Measurements from ENCODE around the gene CCN6. TPM values are rescaled to one million over a fixed set of nuclear protein-coding genes. Genes with fewer than 3 reads are reported as not detected.
A peak's percentile ranks its signal among the peaks of the same experiment; 100 is the strongest.

CCN6 gene
- total RNA-seq, 2 experiments from 2014 or later, result not detected

- Mint-ChIP-seq H3K36me3 (ENCODE audit: low read depth) (peaks cover 16% of the 10 kb centered on the region), H3K4me3 (no peak overlapping the region), H3K9me3 (peaks cover 5% of the 10 kb centered on the region), H3K27ac (peak overlapping the region; percentile 93), H3K27me3 (no peaks in the 10 kb centered on the region), H3K4me1 (ENCODE audit: low read depth) (peaks cover 84% of the 10 kb centered on the region)
- CTCF ChIA-PET, result interaction anchor here (1.1 to 1.2 kb wide), 2 partner anchors 16 to 29 kb away, joined by 3 to 4 read pairs; no protein-coding TSS in a partner anchor
- no peak overlapping the region for H3K4me3 ChIP-seq (ENCODE audit: low read length)
- H3K27me3 ChIP-seq (ENCODE audit: control insufficient read depth in 1 of 2, insufficient read depth in 2 of 2, low read length in 2 of 2), result no peaks in the 10 kb centered on the region
- no peak for TF ChIP-seq CTCF (IDR thresholded peaks at IDR 0.05)
- H3K36me3 ChIP-seq (ENCODE audit: insufficient read depth, low read length), result no peaks in the 10 kb centered on the region
- H3K4me1 ChIP-seq (ENCODE audit: insufficient read depth, low read length), result peaks cover 59% of the 10 kb centered on the region
- POLR2A ChIA-PET, result interaction anchor here (0.7 to 3.6 kb wide), 8 partner anchors 10 to 316 kb away, joined by 3 to 44 read pairs (median 5); no protein-coding TSS in a partner anchor
- DNase-seq, result no peak
- intact Hi-C loops (cut with DNase I, micrococcal nuclease), result no loop called here
- ATAC-seq (ENCODE audit: poor library complexity), result no peak
- peaks cover 0 to 6% of the 10 kb centered on the region in 2 experiments for H3K9me3 ChIP-seq (ENCODE audit: control insufficient read depth in 1 of 2, insufficient read depth in 1 of 2, low read length in 2 of 2)
- peak overlapping the region; percentile 87 to 92 for H3K27ac ChIP-seq (ENCODE audit: low read depth in 1 of 2, low read length in 2 of 2)
Measured at GRCh38 chr6:112026933-112027332, 27.0 kb upstream of the CCN6 start.

GRCh38 chr6:112027942-112028674 is 25.8 kb upstream of the CCN6 start:
- ChIA-PET POLR2A (interaction anchor here (0.6 to 3.6 kb wide), 21 partner anchors 12 to 640 kb away, joined by 3 to 62 read pairs (median 4); partner anchors contain the start of genes FYN and TUBE1), CTCF (interaction anchor here (0.9 to 2.2 kb wide), 6 partner anchors 11 to 204 kb away, joined by 3 to 22 read pairs (median 4); no protein-coding TSS in a partner anchor)
- H3K4me3 ChIP-seq (ENCODE audit: low read length), result no peak overlapping the region
- no peaks in the 10 kb centered on the region for H3K27me3 ChIP-seq (ENCODE audit: control insufficient read depth in 1 of 2, insufficient read depth in 2 of 2, low read length in 2 of 2)
- DNase-seq, result peak in 13 of 14 experiments; percentile 14 to 90 (median 46)
- no peaks in the 10 kb centered on the region for H3K36me3 ChIP-seq (ENCODE audit: insufficient read depth, low read length)
- Mint-ChIP-seq H3K4me3 (peak overlapping the region; percentile 45), H3K27ac (peak overlapping the region; percentile 93), H3K36me3 (ENCODE audit: low read depth) (peaks cover 16% of the 10 kb centered on the region), H3K9me3 (peaks cover 5% of the 10 kb centered on the region), H3K4me1 (ENCODE audit: low read depth) (peaks cover 76% of the 10 kb centered on the region), H3K27me3 (no peaks in the 10 kb centered on the region)
- intact Hi-C loops (cut with DNase I, micrococcal nuclease), result loop anchor here in 1 of 2 experiments (1.0 to 2.0 kb wide), 2 partner anchors 15 to 17 kb away; no protein-coding TSS in a partner anchor
- H3K27ac ChIP-seq (ENCODE audit: low read depth in 1 of 2, low read length in 2 of 2), result peak overlapping the region; percentile 87 to 92
- ATAC-seq (ENCODE audit: poor library complexity), result peak; percentile 95
- peaks cover 0 to 6% of the 10 kb centered on the region in 2 experiments for H3K9me3 ChIP-seq (ENCODE audit: control insufficient read depth in 1 of 2, insufficient read depth in 1 of 2, low read length in 2 of 2)
- no peak for TF ChIP-seq CTCF (IDR thresholded peaks at IDR 0.05)
- peaks cover 55% of the 10 kb centered on the region for H3K4me1 ChIP-seq (ENCODE audit: insufficient read depth, low read length)

- peak; percentile 61 for TF ChIP-seq CTCF (IDR thresholded peaks at IDR 0.05)
- peaks cover 2% of the 10 kb centered on the region for H3K9me3 Mint-ChIP-seq
- H3K36me3 Mint-ChIP-seq (ENCODE audit: low read depth), result peaks cover 11% of the 10 kb centered on the region
- no peak for ATAC-seq (ENCODE audit: poor library complexity)
- Histone ChIP-seq H3K27me3 (ENCODE audit: control insufficient read depth in 1 of 2, insufficient read depth in 2 of 2, low read length in 2 of 2) (no peaks in the 10 kb centered on the region), H3K4me1 (ENCODE audit: insufficient read depth, low read length) (peaks cover 62% of the 10 kb centered on the region), H3K9me3 (ENCODE audit: control insufficient read depth in 1 of 2, insufficient read depth in 1 of 2, low read length in 2 of 2) (peaks cover 0 to 4% of the 10 kb centered on the region in 2 experiments), H3K36me3 (ENCODE audit: insufficient read depth, low read length) (no peaks in the 10 kb centered on the region), H3K4me3 (ENCODE audit: low read length) (no peak overlapping the region), H3K27ac (ENCODE audit: low read depth in 1 of 2, low read length in 2 of 2) (peak overlapping the region; percentile 62 to 92)
- ChIA-PET CTCF (interaction anchor here (0.7 to 2.2 kb wide), 7 partner anchors 12 to 205 kb away, joined by 3 to 22 read pairs (median 4); no protein-coding TSS in a partner anchor), POLR2A (interaction anchor here (1.2 to 3.6 kb wide), 5 partner anchors 11 to 319 kb away, joined by 3 to 62 read pairs (median 27); no protein-coding TSS in a partner anchor)
- H3K4me1 Mint-ChIP-seq (ENCODE audit: low read depth), result peaks cover 83% of the 10 kb centered on the region
- peak; percentile 41 to 82 (median 55) for DNase-seq
- peak overlapping the region; percentile 62 for H3K4me3 Mint-ChIP-seq
- H3K27me3 Mint-ChIP-seq, result no peaks in the 10 kb centered on the region
- peak overlapping the region; percentile 93 for H3K27ac Mint-ChIP-seq
- intact Hi-C loops (cut with DNase I, micrococcal nuclease), result loop anchor here in 1 of 2 experiments (2.0 kb wide), 1 partner anchor 18 kb away; no protein-coding TSS in a partner anchor
Measured at GRCh38 chr6:112029045-112029822, 24.7 kb upstream of the CCN6 start.
